Stimulated activated naive B cell treated with anti-CD40 and anti-IgM and Interleukin-4, amounts not matched to agents 10 μg/mL and 1 μg/mL and 100 μg/mL, for 72 hours (primary cell): Measurements from ENCODE around the gene TBL1Y.
"Not testable (repeated sequence)": the region's sequence is repeated elsewhere in the genome, so short reads cannot be mapped to it uniquely, and the experiment has no call there.

ENCODE experiments used
- ATAC-seq, 2 donors: fragments of 150-1000 bp; cut with Tn5 transposase; replicated peaks; 2 replicates each; pipeline ENCODE4 v1.10.0; 2021; ENCODE audit warnings: moderate library complexity in 1 of 2
- DNase-seq: peaks from one replicate; pipeline ENCODE4 v3.0.0; 2021
- H3K27ac Mint-ChIP-seq: one replicate; pipeline ENCODE4 v1.8.0; 2022; ENCODE audit warnings: mild to moderate bottlenecking, mixed read lengths
- H3K27me3 Mint-ChIP-seq, 2 donors: one replicate each; pipeline ENCODE4 v1.8.0; 2022; ENCODE audit warnings: mixed read lengths in 2 of 2
- H3K36me3 Mint-ChIP-seq, 2 donors: one replicate each; pipeline ENCODE4 v1.8.0; 2022; ENCODE audit warnings: mixed read lengths in 2 of 2, mild to moderate bottlenecking in 1 of 2
- H3K4me1 Mint-ChIP-seq, 2 donors: one replicate each; pipeline ENCODE4 v1.8.0; 2022; ENCODE audit warnings: mixed read lengths in 2 of 2, mild to moderate bottlenecking in 1 of 2
- H3K4me3 Mint-ChIP-seq, 2 donors: one replicate each; pipeline ENCODE4 v1.8.0; 2022; ENCODE audit warnings: mild to moderate bottlenecking in 2 of 2, mixed read lengths in 2 of 2, moderate library complexity in 1 of 2
- H3K9me3 Mint-ChIP-seq, 2 donors: one replicate each; pipeline ENCODE4 v1.8.0; 2022; ENCODE audit warnings: mixed read lengths in 2 of 2, mild to moderate bottlenecking in 1 of 2

Gene TBL1Y

DNA sequence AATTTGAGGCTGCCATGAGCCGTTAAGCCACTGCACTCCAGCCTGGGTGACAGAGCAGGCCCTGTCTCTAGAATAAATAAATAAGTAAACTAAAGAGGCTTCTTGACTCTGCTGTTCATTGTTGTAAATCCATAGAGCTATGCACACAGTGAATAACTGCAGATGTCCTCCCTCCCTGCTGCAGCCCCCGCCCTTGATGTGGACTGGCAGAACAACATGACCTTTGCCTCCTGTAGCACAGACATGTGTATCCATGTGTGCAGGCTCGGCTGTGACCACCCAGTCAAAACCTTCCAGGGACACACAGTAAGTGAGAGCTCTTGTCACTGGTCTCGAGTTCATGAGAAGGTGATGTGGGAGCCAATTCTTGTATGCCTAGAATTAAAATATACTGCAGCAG lies 170.1 kb downstream of the TBL1Y start:
- H3K27ac Mint-ChIP-seq, H3K4me1 Mint-ChIP-seq, H3K36me3 Mint-ChIP-seq, H3K9me3 Mint-ChIP-seq, ATAC-seq, DNase-seq, H3K4me3 Mint-ChIP-seq, H3K27me3 Mint-ChIP-seq: not testable (repeated sequence)

DNA sequence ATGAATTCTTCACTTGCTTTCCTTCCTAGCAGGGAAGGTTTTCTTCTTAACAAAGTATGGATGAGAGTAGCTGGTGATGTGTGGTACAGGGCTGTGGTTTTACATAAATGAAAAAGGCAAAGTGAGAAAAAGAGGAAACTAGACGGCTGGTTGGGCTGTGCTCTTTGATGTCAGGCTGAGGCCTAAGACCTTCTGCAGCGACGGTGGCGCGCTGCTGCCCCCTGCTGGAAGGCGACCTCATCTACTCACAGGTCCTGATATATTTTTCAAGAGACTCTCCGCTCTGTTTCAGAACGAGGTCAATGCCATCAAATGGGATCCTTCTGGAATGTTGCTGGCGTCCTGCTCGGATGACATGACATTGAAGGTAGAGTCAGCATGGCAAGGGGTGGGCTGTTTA lies 175.1 kb downstream of the TBL1Y start:
- peaks cover 0 to 5% of the 10 kb centered on the region in 2 donors for H3K27me3 Mint-ChIP-seq
- ATAC-seq (peak in 1 of 2 donors; percentile 92), DNase-seq (no peak)
- no peak overlapping the region for H3K4me3 Mint-ChIP-seq
- H3K27ac Mint-ChIP-seq, result no peak overlapping the region
- H3K36me3 Mint-ChIP-seq, result no peaks in the 10 kb centered on the region
- no peaks in the 10 kb centered on the region for H3K4me1 Mint-ChIP-seq
- no peaks in the 10 kb centered on the region for H3K9me3 Mint-ChIP-seq

GRCh38 chrY:7092836-7093235 lies 182.3 kb downstream of the TBL1Y start:
- Mint-ChIP-seq H3K4me1 (no peaks in the 10 kb centered on the region), H3K9me3 (no peaks in the 10 kb centered on the region), H3K36me3 (no peaks in the 10 kb centered on the region), H3K27me3 (peaks cover 0 to 2% of the 10 kb centered on the region in 2 donors), H3K4me3 (no peak overlapping the region), H3K27ac (no peak overlapping the region)
- ATAC-seq (no peak), DNase-seq (no peak)

DNA sequence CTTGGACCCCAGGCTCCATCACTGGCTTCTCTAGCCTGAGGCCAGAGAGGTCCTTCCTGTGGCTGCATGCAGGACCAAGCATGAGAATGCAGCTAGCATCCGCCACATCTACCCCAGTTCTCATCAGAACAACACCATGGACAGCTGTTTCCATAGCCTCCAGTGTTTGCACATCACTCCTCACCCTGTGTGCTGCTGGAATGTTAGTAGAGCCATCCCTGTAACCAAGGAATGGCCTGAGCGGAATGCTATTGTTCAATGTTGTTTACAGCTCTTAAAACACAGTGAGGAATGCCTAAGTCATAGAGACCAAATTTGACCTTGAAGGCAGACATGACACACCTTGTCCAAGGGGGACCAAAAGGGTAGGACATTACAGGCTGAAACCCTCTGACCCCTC lies 183.9 kb downstream of the TBL1Y start:
- no peaks in the 10 kb centered on the region for H3K4me1 Mint-ChIP-seq
- ATAC-seq, result no peak

DNA sequence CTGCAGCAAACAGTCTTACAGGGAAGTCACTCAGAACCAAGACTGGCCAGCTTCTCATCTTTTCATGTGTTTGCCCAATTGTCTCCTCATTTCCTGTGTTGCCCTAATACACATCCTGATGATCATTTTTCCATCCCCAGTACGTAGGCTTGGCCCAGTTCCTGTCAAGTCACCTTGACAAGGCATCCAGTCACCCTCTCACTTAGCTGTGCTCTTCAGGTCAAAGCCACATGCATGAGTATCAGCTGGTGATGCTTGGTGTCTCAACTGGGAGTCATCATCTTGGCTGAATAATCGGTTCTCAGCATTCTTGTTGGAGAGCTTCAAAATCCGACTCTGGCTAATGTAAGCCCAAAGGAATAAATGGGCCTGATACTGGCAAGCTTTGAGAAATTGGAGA lies 186.5 kb downstream of the TBL1Y start:
- no peak for DNase-seq
- Mint-ChIP-seq H3K4me3 (no peak overlapping the region), H3K27me3 (no peaks in the 10 kb centered on the region), H3K27ac (no peak overlapping the region), H3K36me3 (no peaks in the 10 kb centered on the region), H3K4me1 (no peaks in the 10 kb centered on the region), H3K9me3 (no peaks in the 10 kb centered on the region)
- no peak for ATAC-seq

More for the DNA sequence above, 183.9 kb downstream of the TBL1Y start:
- DNase-seq, result no peak
- Mint-ChIP-seq H3K27me3 (no peaks in the 10 kb centered on the region), H3K36me3 (no peaks in the 10 kb centered on the region), H3K4me3 (no peak overlapping the region), H3K27ac (no peak overlapping the region), H3K9me3 (no peaks in the 10 kb centered on the region)

GRCh38 chrY:7099742-7100141 lies 189.2 kb downstream of the TBL1Y start:
- no peaks in the 10 kb centered on the region for H3K36me3 Mint-ChIP-seq
- H3K9me3 Mint-ChIP-seq, result no peaks in the 10 kb centered on the region
- H3K27me3 Mint-ChIP-seq, result no peaks in the 10 kb centered on the region
- ATAC-seq (no peak), DNase-seq (no peak)
- H3K27ac Mint-ChIP-seq, result no peak overlapping the region
- H3K4me3 Mint-ChIP-seq, result no peak overlapping the region
- H3K4me1 Mint-ChIP-seq, result no peaks in the 10 kb centered on the region

- Mint-ChIP-seq H3K27ac (no peak overlapping the region), H3K4me1 (peaks cover 0 to 12% of the 10 kb centered on the region in 2 donors), H3K9me3 (no peaks in the 10 kb centered on the region), H3K4me3 (no peak overlapping the region), H3K27me3 (no peaks in the 10 kb centered on the region), H3K36me3 (peaks cover 0 to 2% of the 10 kb centered on the region in 2 donors)
- no peak for ATAC-seq
- DNase-seq, result no peak
These were observed 192.2 kb downstream of the TBL1Y start for GRCh38 chrY:7102680-7103079.

DNA sequence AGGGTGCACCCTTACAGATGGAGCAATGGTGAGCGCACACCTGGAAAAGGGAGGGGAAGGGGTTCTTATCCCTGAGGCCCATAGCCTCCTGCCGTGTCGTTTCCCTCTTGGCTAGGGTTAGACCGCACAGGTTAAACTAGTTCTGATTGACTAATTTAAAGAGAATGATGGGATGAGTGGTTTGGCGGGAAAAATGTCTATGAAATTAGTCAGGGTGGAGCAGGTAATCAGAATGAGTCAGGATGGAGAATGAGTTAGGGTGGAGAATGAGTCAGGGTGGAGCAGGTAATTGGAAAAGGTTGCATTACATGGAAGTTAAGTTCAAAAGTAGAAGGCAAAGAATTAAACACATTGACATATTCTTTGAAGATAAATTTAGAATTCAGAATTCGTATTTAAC lies 196.7 kb downstream of the TBL1Y start:
- no peak overlapping the region for H3K27ac Mint-ChIP-seq
- no peaks in the 10 kb centered on the region for H3K27me3 Mint-ChIP-seq
- no peak overlapping the region for H3K4me3 Mint-ChIP-seq
- DNase-seq, result no peak
- ATAC-seq, result no peak
- H3K9me3 Mint-ChIP-seq, result no peaks in the 10 kb centered on the region
- H3K36me3 Mint-ChIP-seq, result peaks cover 0 to 2% of the 10 kb centered on the region in 2 donors
- peaks cover 0 to 12% of the 10 kb centered on the region in 2 donors for H3K4me1 Mint-ChIP-seq

DNA sequence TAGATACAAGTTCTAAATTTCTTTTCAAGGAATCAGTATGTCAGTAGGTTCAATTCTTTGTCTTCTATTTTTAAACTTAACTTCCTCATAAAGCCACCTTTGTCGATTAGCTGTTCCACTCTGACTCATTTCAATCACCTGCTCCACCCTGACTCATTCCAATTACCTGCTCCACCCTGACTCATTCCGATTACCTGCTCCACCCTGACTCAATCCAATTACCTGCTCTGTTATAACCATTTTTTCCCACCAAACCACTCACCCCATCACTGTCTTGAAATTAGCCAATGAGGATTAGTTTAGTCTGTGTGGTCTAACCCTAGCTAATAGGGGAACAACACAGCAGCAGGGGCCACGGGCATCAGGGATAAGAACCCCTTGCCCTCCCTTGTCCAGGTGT lies 199.6 kb downstream of the TBL1Y start:
- H3K27me3 Mint-ChIP-seq, result no peaks in the 10 kb centered on the region
- peaks cover 0 to 12% of the 10 kb centered on the region in 2 donors for H3K4me1 Mint-ChIP-seq
- H3K4me3 Mint-ChIP-seq, result no peak overlapping the region
- ATAC-seq (no peak), DNase-seq (no peak)
- no peaks in the 10 kb centered on the region for H3K9me3 Mint-ChIP-seq
- no peak overlapping the region for H3K27ac Mint-ChIP-seq
- peaks cover 0 to 2% of the 10 kb centered on the region in 2 donors for H3K36me3 Mint-ChIP-seq

GRCh38 chrY:7115871-7116270 lies 205.4 kb downstream of the TBL1Y start:
- no peaks in the 10 kb centered on the region for H3K27me3 Mint-ChIP-seq
- no peak overlapping the region for H3K4me3 Mint-ChIP-seq
- H3K9me3 Mint-ChIP-seq, result peaks cover 0 to 1% of the 10 kb centered on the region in 2 donors
- no peaks in the 10 kb centered on the region for H3K36me3 Mint-ChIP-seq
- no peaks in the 10 kb centered on the region for H3K4me1 Mint-ChIP-seq
- H3K27ac Mint-ChIP-seq, result no peak overlapping the region
- DNase-seq (no peak), ATAC-seq (no peak)

DNA sequence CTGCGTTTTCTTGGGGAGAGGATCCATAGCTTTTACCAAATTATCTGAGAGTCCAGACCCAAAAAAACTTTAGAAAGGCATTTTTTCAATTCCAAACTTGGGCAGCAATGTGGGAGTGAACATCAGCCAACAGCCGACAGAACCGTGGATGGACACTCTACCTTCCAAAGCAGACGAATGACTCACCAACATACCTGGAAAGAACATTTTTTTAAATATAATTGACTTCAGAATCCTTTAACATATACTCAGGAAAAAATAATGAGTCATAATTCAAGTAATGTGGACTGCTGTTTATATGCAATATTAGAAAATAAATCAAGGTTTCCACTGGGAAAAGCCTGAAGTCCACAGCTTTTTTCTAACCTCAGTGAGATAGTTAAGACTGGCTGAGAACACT lies 211.7 kb downstream of the TBL1Y start:
- no peaks in the 10 kb centered on the region for H3K27me3 Mint-ChIP-seq
- no peak overlapping the region for H3K27ac Mint-ChIP-seq
- no peaks in the 10 kb centered on the region for H3K9me3 Mint-ChIP-seq
- DNase-seq (no peak), ATAC-seq (no peak)
- no peak overlapping the region for H3K4me3 Mint-ChIP-seq
- H3K36me3 Mint-ChIP-seq, result no peaks in the 10 kb centered on the region
- no peaks in the 10 kb centered on the region for H3K4me1 Mint-ChIP-seq

GRCh38 chrY:7125136-7126056 lies 214.9 kb downstream of the TBL1Y start:
- Mint-ChIP-seq H3K36me3 (no peaks in the 10 kb centered on the region), H3K4me1 (no peaks in the 10 kb centered on the region), H3K9me3 (no peaks in the 10 kb centered on the region), H3K4me3 (no peak overlapping the region), H3K27me3 (no peaks in the 10 kb centered on the region), H3K27ac (no peak overlapping the region)
- ATAC-seq (no peak), DNase-seq (no peak)

DNA sequence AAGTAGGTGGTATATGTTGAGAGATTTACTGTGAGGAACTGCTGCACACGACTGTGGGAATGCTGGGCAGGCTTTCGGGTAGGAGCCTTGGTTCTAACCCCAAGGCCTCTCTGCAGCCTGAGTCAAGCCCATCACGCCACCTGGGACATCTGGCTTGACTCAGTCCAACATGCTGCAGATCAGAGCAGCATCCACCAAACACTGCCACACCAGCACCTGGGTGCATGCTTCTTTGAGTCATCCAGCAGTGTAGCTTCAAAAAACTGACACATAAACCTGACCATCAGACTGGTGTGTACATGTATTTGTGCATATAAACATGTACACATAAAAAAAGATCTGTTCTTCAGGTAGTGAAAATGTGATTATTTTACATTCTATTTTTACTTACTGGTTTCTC lies 217.7 kb downstream of the TBL1Y start:
- no peak for ATAC-seq
- no peak overlapping the region for H3K4me3 Mint-ChIP-seq
- H3K27ac Mint-ChIP-seq, result no peak overlapping the region
- no peaks in the 10 kb centered on the region for H3K4me1 Mint-ChIP-seq
- no peak for DNase-seq
- no peaks in the 10 kb centered on the region for H3K9me3 Mint-ChIP-seq
- no peaks in the 10 kb centered on the region for H3K27me3 Mint-ChIP-seq
- H3K36me3 Mint-ChIP-seq, result no peaks in the 10 kb centered on the region
